Stimulated activated CD8-positive, alpha-beta memory T cell treated with anti-CD3 and anti-CD28 coated beads, Interleukin-7, amount 100 ng/mL, for 48 hours (primary cell): Measurements from ENCODE around the gene TRAK1.

ENCODE experiments used
- DNase-seq, 2 donors: peaks; one replicate each; pipeline ENCODE4 v3.0.0-alpha.2; 2020; ENCODE audit warnings: low read depth in 1 of 2; ENCODE audit errors: extremely low read depth in 1 of 2

The TRAK1 gene

GRCh38 chr3:42149532-42149931, 58.4 kb downstream of the TRAK1 start:
- DNase-seq: no peak

GRCh38 chr3:42149975-42150374, 58.8 kb downstream of the TRAK1 start:
- DNase-seq: no peak

- DNase-seq: no peak
These were observed 60.5 kb downstream of the TRAK1 start for GRCh38 chr3:42151596-42152168.

- DNase-seq: no peak
These were observed 61.0 kb downstream of the TRAK1 start for GRCh38 chr3:42152193-42152592.

GRCh38 chr3:42153039-42153438, 61.9 kb downstream of the TRAK1 start:
- no peak for DNase-seq

GRCh38 chr3:42157540-42158538, 66.7 kb downstream of the TRAK1 start:
- no peak for DNase-seq

- no peak for DNase-seq
These were observed 68.0 kb downstream of the TRAK1 start for GRCh38 chr3:42159147-42159546.

- peak in 1 of 2 donors; percentile 22 for DNase-seq
These were observed 68.7 kb downstream of the TRAK1 start for GRCh38 chr3:42159706-42160472.

- no peak for DNase-seq
These were observed 70.1 kb downstream of the TRAK1 start for GRCh38 chr3:42161050-42161935.

- no peak for DNase-seq
These were observed 71.3 kb downstream of the TRAK1 start for GRCh38 chr3:42162462-42162861.

- DNase-seq: no peak
These were observed 72.6 kb downstream of the TRAK1 start for GRCh38 chr3:42163622-42164244.

- no peak for DNase-seq
These were observed 73.5 kb downstream of the TRAK1 start for GRCh38 chr3:42164656-42165055.

- no peak for DNase-seq
These were observed 74.1 kb downstream of the TRAK1 start for GRCh38 chr3:42165211-42165610.

- no peak for DNase-seq
These were observed 75.1 kb downstream of the TRAK1 start for GRCh38 chr3:42166214-42166613.

GRCh38 chr3:42166662-42167300, 75.6 kb downstream of the TRAK1 start:
- DNase-seq: no peak

GRCh38 chr3:42169579-42170120, 78.5 kb downstream of the TRAK1 start:
- no peak for DNase-seq

- DNase-seq: no peak
These were observed 81.0 kb downstream of the TRAK1 start for GRCh38 chr3:42172047-42172654.

- DNase-seq: no peak
These were observed 82.2 kb downstream of the TRAK1 start for GRCh38 chr3:42173307-42173706.
